Activated naive CD8-positive, alpha-beta T cell treated with anti-CD3 and anti-CD28 coated beads, Interleukin-2, amount 10 ng/mL, durations not matched to agents 7 days and 5 days (primary cell): ENCODE measurements around the gene SMPDL3A. TPM values are rescaled to one million over a fixed set of nuclear protein-coding genes. Genes with fewer than 3 reads are reported as not detected.

ENCODE experiments used
- ATAC-seq: fragments of 150-1000 bp; cut with Tn5 transposase; one replicate; pipeline ENCODE4 v1.10.0; 2021; ENCODE audit warnings: low read depth, moderate library complexity
- POLR2A ChIA-PET: fragments of 350-600 bp; sonication (Branson Sonifier 250); formaldehyde crosslinking; loops from one replicate; lab custom pipeline; 2021; ENCODE audit warnings: antibody characterized with exemption; lab: Charles Lee
- DNase-seq: peaks from one replicate; pipeline ENCODE4 v3.0.0; 2021
- H3K27ac Mint-ChIP-seq: one replicate; pipeline ENCODE4 v1.8.0; 2022; ENCODE audit warnings: mild to moderate bottlenecking, mixed read lengths
- H3K27me3 Mint-ChIP-seq: one replicate; pipeline ENCODE4 v1.8.0; 2022; ENCODE audit warnings: mild to moderate bottlenecking, moderate library complexity, mixed read lengths
- H3K36me3 Mint-ChIP-seq: one replicate; pipeline ENCODE4 v1.8.0; 2021; ENCODE audit warnings: mild to moderate bottlenecking, mixed read lengths
- H3K4me1 Mint-ChIP-seq: one replicate; pipeline ENCODE4 v1.8.0; 2021; ENCODE audit warnings: mixed read lengths
- H3K4me3 Mint-ChIP-seq: one replicate; pipeline ENCODE4 v1.8.0; 2022; ENCODE audit warnings: mild to moderate bottlenecking, moderate library complexity, mixed read lengths
- H3K9me3 Mint-ChIP-seq: one replicate; pipeline ENCODE4 v1.8.0; 2021; ENCODE audit warnings: mixed read lengths
- total RNA-seq, 2 experiments: library from RNA; stranded (reverse); gene quantifications; one replicate each; pipeline ENCODE4 v1.2.3, GENCODE V29; 2021

The SMPDL3A gene
- total RNA-seq, 2 experiments from 2014 or later, result 0.17 TPM; not detected in 1

DNA sequence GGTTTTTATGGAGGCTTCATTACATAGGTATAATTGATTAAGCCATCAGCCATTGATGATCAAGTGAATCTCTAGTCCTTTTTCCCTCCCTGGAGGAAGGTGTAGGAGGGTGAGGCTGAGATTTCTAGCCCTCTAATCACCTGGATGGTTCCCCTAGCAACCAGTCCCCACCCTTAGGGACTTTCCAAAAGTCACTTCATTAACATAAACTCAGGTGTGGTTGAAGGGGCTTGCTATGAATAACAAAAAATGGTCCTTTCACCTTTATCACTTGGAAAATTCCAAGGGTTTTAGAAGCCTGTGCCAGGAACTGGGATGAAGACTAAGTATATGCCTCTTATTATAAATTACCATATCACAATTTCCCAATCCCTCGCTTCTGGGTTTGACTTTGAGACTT lies 40.4 kb downstream of the SMPDL3A start:
- H3K36me3 Mint-ChIP-seq, result no peaks in the 10 kb centered on the region
- no peak overlapping the region for H3K27ac Mint-ChIP-seq
- H3K9me3 Mint-ChIP-seq, result no peaks in the 10 kb centered on the region
- POLR2A ChIA-PET, result no interaction called here
- ATAC-seq, result no peak
- no peak overlapping the region for H3K4me3 Mint-ChIP-seq
- H3K4me1 Mint-ChIP-seq, result no peaks in the 10 kb centered on the region
- no peak for DNase-seq
- H3K27me3 Mint-ChIP-seq, result peaks cover 16% of the 10 kb centered on the region

DNA sequence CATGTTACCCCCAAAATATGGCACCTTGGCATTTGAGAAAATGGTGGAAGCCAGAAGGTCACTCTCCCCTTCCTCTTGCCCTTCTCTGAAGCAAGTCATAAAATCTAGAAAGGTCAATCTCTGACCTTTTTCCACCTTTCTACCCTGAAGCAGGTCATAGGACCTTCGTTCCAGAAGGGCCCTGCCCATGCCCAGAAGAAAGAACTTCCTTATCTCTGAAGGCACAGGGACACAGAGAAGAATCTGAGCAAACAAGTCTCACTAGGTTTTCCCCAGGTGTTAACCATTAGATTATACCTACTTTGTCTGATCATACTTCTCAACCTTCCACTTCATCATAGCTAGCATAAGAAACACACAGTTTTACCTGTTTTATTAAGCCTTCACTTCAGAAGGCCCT lies 42.5 kb downstream of the SMPDL3A start:
- POLR2A ChIA-PET, result no interaction called here
- no peak overlapping the region for H3K4me3 Mint-ChIP-seq
- no peaks in the 10 kb centered on the region for H3K4me1 Mint-ChIP-seq
- H3K27ac Mint-ChIP-seq, result no peak overlapping the region
- DNase-seq, result no peak
- H3K9me3 Mint-ChIP-seq, result no peaks in the 10 kb centered on the region
- ATAC-seq, result no peak
- no peaks in the 10 kb centered on the region for H3K36me3 Mint-ChIP-seq
- H3K27me3 Mint-ChIP-seq, result peaks cover 14% of the 10 kb centered on the region

DNA sequence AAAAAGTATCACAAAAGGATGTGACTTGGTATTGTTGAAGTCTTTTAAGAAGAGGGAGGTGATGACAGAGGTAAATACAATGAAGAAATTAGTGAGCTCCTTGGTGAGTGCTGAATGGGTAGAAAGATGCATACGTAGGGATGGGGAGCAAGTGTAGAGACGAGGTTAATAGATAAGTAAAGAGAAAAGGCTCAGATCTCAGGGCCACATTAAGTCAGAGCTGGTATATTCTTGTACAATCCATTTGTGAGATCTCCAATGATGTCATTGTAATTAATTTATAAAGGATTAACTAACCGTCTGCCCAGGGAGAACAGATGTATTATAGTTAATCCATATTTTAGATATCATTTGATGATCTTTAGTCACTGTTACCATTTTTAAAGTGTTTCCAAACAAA lies 43.4 kb downstream of the SMPDL3A start:
- Mint-ChIP-seq H3K4me1 (no peaks in the 10 kb centered on the region), H3K4me3 (no peak overlapping the region), H3K36me3 (no peaks in the 10 kb centered on the region), H3K27me3 (peaks cover 18% of the 10 kb centered on the region), H3K9me3 (no peaks in the 10 kb centered on the region), H3K27ac (no peak overlapping the region)
- POLR2A ChIA-PET, result no interaction called here
- ATAC-seq (no peak), DNase-seq (no peak)

DNA sequence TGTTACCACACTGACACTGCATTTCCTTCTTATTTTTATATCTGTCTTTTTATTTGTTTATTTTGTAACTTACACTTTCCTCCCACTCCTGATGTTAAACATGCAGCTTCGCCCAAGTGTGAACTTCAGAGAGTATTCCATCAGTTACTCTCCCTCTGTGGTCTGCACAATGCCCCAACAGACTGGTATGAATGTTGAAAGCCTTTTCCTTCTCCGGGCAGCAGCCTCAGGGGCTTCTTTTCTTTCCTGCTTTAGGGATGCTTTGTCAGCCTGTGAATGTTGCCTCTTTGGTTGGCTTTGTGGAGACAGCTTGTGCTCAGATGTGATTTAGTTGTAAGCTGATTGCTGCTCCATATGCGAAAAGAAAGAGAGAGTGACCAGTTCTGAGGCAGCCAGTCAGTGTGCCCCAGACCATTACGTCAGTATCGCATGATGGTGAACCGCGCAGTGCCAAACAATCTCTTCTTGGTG lies 44.0 kb downstream of the SMPDL3A start:
- Mint-ChIP-seq H3K36me3 (no peaks in the 10 kb centered on the region), H3K27ac (no peak overlapping the region), H3K4me3 (no peak overlapping the region), H3K4me1 (no peaks in the 10 kb centered on the region), H3K9me3 (no peaks in the 10 kb centered on the region), H3K27me3 (peaks cover 19% of the 10 kb centered on the region)
- DNase-seq (no peak), ATAC-seq (no peak)
- POLR2A ChIA-PET, result no interaction called here

DNA sequence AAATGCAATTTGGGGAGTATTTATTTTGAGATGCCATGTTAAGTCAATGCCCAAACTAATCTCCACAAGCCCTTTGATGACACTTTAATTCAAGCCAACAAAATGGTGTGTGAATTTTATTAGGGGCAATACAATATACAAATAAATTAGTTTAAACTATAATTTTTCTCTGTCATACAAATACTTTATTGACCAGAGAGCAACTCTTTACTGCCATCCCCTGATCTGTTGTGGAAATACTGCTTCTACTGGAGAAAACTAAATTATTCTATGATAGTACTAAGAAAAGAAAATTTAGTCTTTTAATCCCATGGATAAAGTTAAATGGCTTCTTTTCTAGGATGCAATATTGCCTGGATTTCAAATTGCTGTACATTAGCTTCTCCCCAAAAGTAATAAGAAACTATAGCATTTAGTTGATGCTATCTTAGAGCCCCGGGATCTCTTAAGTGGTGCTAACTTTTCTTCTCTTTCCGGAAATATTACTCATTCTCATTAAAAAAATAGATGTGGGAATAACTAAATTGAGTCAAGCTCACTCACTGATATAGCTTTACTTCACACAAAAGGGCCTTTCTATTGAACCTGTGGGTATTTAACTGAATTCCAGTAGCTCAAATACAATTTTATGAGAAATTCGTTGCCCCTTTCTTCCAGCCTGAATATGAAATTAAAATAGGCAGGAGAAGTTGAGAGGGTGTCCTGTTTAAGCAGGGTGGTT lies 49.2 kb downstream of the SMPDL3A start:
- Mint-ChIP-seq H3K4me3 (no peak overlapping the region), H3K27me3 (peaks cover 12% of the 10 kb centered on the region), H3K27ac (no peak overlapping the region), H3K36me3 (no peaks in the 10 kb centered on the region), H3K4me1 (no peaks in the 10 kb centered on the region), H3K9me3 (no peaks in the 10 kb centered on the region)
- ATAC-seq (no peak), DNase-seq (no peak)
- POLR2A ChIA-PET, result no interaction called here

DNA sequence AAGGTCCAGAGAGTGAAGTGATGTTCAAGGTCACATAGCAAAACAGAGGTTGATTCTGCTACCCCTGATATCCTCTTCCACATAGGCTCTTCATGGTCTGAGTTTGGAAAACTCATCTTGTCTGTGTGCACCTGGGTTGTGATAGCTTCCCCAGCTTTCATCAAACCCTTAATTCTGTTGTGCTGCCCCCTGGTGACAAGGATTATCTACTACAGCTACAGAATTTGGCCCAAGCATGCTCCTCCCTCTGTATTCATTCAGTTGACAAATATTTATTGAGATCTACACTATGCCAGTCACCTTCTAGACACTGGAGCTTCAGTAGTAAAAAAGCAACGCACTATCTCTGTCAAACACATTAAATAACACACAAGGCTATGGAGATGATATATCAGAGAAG lies 50.4 kb downstream of the SMPDL3A start:
- Mint-ChIP-seq H3K9me3 (no peaks in the 10 kb centered on the region), H3K27me3 (peaks cover 6% of the 10 kb centered on the region), H3K4me3 (no peak overlapping the region), H3K27ac (no peak overlapping the region), H3K4me1 (no peaks in the 10 kb centered on the region), H3K36me3 (no peaks in the 10 kb centered on the region)
- POLR2A ChIA-PET, result no interaction called here
- DNase-seq, result no peak
- ATAC-seq, result no peak

DNA sequence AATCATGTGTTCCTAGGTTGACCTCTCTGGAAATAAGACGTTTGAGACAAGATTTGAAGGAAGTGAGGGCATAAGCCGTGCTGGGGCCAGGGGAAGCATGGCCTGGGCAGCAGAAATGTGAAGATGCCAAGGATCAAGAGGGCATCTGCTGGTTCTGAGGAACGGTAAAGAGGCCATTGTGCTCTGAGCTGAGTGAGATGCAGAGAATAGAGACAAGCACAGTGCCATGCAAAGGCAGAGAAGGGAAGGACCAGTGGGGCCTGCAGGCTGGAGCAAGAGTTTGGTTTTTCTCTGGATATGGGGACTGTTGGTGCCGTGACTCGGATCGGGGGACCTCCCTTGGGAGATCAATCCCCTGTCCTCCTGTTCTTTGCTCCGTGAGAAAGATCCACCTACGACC lies 50.8 kb downstream of the SMPDL3A start:
- POLR2A ChIA-PET, result no interaction called here
- H3K27me3 Mint-ChIP-seq, result peaks cover 6% of the 10 kb centered on the region

DNA sequence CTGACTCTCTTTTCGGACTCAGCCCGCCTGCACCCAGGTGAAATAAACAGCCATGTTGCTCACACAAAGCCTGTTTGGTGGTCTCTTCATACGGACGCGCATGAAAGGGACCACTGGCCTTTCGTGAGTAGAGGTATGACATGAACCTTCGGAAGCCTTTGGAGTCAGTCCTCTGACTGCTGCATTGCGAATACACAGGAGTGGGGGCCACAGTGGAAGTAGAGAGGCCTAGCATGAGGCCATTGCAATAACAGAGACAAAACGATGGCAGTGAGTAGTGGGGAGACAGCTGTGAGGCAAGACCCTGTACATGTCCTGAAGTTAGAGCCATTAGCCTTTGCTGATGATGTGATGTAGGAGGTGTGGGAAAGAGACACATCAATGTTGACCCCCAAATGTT lies 56.4 kb downstream of the SMPDL3A start:
- no peak overlapping the region for H3K4me3 Mint-ChIP-seq
- DNase-seq (no peak), ATAC-seq (no peak)
- POLR2A ChIA-PET, result no interaction called here
- no peaks in the 10 kb centered on the region for H3K36me3 Mint-ChIP-seq
- H3K27ac Mint-ChIP-seq, result no peak overlapping the region
- no peaks in the 10 kb centered on the region for H3K4me1 Mint-ChIP-seq
- H3K27me3 Mint-ChIP-seq, result peaks cover 2% of the 10 kb centered on the region
- no peaks in the 10 kb centered on the region for H3K9me3 Mint-ChIP-seq

More for the DNA sequence above, 50.8 kb downstream of the SMPDL3A start:
- no peaks in the 10 kb centered on the region for H3K36me3 Mint-ChIP-seq
- no peaks in the 10 kb centered on the region for H3K9me3 Mint-ChIP-seq
- H3K4me3 Mint-ChIP-seq, result no peak overlapping the region
- no peak for DNase-seq
- ATAC-seq, result no peak
- H3K4me1 Mint-ChIP-seq, result no peaks in the 10 kb centered on the region
- no peak overlapping the region for H3K27ac Mint-ChIP-seq

DNA sequence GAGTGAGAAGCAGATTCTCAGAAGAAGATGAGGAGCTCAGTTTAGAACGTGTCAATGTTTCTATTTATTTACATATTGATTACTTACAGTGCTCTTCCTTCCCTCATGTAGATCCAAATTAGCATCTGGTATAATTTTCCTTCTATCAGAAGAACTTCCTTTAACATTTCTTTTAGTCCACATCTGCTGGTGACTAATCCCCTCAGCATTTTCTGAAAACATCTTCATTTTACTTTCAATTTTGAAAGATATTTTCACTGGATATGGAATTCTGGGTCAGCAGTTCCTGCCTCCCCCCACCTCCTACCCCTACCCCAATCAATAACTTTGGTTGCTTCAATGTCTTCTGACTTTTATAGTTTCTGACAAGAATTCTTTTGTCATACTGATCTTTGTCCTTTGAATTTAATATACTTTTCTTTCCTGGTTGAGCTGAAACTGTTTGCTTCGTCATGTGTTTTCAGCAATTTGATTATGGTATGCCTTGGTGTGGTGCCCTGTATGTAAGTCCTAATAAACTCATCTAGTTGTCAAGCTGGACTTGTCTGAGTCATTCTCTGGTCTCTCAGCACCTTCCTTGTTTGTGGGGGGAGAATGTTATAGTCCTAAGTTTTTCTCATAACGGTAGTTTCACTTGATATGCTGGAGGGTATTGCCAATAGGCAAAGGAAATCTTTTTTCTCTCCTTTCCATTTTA lies 57.0 kb downstream of the SMPDL3A start:
- Mint-ChIP-seq H3K36me3 (no peaks in the 10 kb centered on the region), H3K4me3 (no peak overlapping the region), H3K9me3 (no peaks in the 10 kb centered on the region), H3K27ac (no peak overlapping the region), H3K4me1 (no peaks in the 10 kb centered on the region), H3K27me3 (no peaks in the 10 kb centered on the region)
- POLR2A ChIA-PET, result no interaction called here
- DNase-seq (no peak), ATAC-seq (no peak)

DNA sequence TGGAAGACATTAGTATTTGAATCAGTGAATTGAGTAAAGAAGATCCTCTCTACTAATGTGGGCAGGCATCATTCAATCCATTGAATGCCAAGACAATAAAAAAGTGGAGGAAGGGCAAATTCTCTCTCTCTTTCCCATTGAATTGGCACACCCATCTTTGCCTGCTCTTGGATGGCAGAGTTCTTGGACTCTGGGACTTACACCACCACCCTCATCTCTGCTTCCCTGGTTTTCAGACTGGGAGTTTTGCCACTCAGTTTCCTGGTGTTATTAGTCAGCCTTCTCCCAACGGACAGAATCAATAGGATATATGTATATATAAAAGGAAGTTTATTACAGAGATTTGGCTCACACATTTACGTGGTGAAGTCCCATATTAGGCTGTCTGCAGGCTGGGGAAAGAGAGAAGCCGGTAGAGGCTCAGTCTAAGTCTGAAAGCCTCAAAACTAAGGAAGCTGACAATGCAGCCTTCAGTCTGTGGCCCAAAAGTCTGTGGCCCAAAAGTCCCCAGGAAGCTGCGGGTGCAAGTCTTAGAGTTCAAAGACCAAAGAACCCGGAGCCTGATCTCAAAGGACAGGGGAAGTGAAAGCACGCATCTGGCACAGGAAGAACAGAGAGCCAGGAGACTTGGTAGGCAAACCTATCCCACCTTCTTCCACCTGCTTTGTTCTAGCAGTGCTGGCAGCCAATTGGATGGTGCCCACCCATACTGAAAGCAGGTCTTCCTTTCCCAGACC lies 64.4 kb downstream of the SMPDL3A start:
- Mint-ChIP-seq H3K4me3 (no peak overlapping the region), H3K27ac (no peak overlapping the region), H3K9me3 (no peaks in the 10 kb centered on the region), H3K36me3 (no peaks in the 10 kb centered on the region), H3K27me3 (no peaks in the 10 kb centered on the region), H3K4me1 (no peaks in the 10 kb centered on the region)
- POLR2A ChIA-PET, result no interaction called here
- DNase-seq (no peak), ATAC-seq (no peak)

Other genes with a start within 250 kb of the SMPDL3A start
- gene PKIB, start 178.9 kb upstream of the SMPDL3A start, total RNA-seq, result 1 to 10 TPM in 1 of 2 experiments, under 1 TPM in 1; 0.78 to 1.3 TPM
- gene FABP7, start 9.5 kb upstream of the SMPDL3A start, total RNA-seq, result not detected
- not detected for gene CLVS2, start 207.0 kb downstream of the SMPDL3A start, total RNA-seq